Calu3 (cell line): ENCODE measurements around the gene CCDC136. TPM values are rescaled to one million over a fixed set of nuclear protein-coding genes. Genes with fewer than 3 reads are reported as not detected.

Experiments
- BruUV-seq: library from RNA; stranded (reverse); fragments of 400-500 nt; replicated peaks from 2 replicates; lab custom pipeline; 2021; lab: Mats Ljungman, UMichigan
- CTCF ChIA-PET: fragments of 300-600 bp; sonication (Branson Sonifier 250); formaldehyde crosslinking; loops from one replicate; lab custom pipeline; 2022; ENCODE audit warnings: antibody characterized with exemption; lab: Charles Lee
- DNase-seq: peaks from one replicate; pipeline ENCODE4 v3.0.0; 2022
- H3K27ac Mint-ChIP-seq: one replicate; pipeline ENCODE4 v1.8.0; 2022; ENCODE audit warnings: mixed read lengths; ENCODE audit not compliant: unreplicated experiment
- H3K27me3 Mint-ChIP-seq: one replicate; pipeline ENCODE4 v1.8.0; 2022; ENCODE audit warnings: mixed read lengths; ENCODE audit not compliant: unreplicated experiment
- H3K36me3 Mint-ChIP-seq: one replicate; pipeline ENCODE4 v1.8.0; 2022; ENCODE audit warnings: mild to moderate bottlenecking, moderate library complexity, mixed read lengths; ENCODE audit not compliant: insufficient read depth, unreplicated experiment
- H3K4me1 Mint-ChIP-seq: one replicate; pipeline ENCODE4 v1.8.0; 2022; ENCODE audit warnings: mild to moderate bottlenecking, low read depth, mixed read lengths; ENCODE audit not compliant: unreplicated experiment
- H3K4me3 Mint-ChIP-seq: one replicate; pipeline ENCODE4 v1.8.0; 2022; ENCODE audit warnings: mild to moderate bottlenecking, low read depth, moderate library complexity, mixed read lengths; ENCODE audit not compliant: unreplicated experiment
- H3K9me3 Mint-ChIP-seq: one replicate; pipeline ENCODE4 v1.8.0; 2022; ENCODE audit warnings: low read depth, mixed read lengths; ENCODE audit not compliant: unreplicated experiment
- intact Hi-C: fragments of 100-400 bp; cut with micrococcal nuclease; formaldehyde crosslinking; loops from one replicate; pipeline ENCODE4 v1.10.0; 2022; ENCODE audit not compliant: unreplicated experiment
- total RNA-seq: library from RNA; stranded (reverse); gene quantifications from 2 replicates; pipeline ENCODE4 v1.2.3, GENCODE V29; 2022
- TF ChIP-seq, protein P1 (sequence below): fragments of 200-600 bp; IDR thresholded peaks from one replicate; pipeline ENCODE4 v1.8.0; 2022; ENCODE audit warnings: antibody characterized with exemption; ENCODE audit not compliant: unreplicated experiment

Gene CCDC136
- total RNA-seq, 1 experiment from 2014 or later: 5.9 TPM

DNA sequence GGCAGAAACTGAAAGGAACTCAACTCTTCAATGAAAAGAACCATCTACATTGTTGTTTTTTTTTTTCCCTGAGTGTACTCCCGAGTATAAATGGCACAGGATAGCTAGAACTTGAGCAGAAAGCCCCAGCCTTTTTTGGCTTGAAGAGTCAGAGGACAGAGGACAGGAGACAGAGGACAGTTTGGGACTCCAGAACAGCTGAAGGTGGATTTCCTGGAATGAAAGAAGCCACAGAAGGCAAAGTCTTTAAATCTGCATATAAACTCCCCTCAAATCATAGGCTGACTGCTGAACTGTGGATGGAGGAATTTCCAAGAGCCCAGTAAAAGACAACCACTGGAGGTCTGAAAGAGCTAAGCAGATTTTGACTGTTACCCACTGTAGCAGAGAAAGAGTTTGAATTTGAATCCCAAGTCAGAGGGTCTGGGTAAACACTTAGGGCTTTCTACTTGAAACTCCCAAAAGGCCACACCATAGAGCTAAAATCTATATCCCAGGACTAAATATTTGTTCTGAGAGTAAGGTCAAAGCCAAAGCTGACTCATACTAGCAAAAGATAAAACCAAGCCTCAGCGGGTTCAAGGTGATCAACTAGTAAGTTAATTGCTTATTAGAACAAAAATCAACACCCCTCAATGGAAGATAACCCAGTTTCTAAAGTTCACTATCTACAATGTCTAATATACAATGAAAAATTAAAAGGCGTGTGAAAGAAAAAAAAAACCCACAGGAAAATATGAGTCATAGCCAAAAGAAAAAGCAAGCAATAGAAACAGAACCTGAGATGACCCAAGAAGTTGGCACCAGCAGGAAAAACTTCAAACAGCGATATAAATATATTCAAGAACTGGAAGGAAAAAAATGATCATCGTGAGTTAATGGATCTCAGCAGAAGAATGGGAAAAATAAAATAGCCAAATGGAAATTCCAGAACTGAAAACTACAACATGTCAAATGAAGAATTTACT, 14.3 kb upstream of the CCDC136 start:
- CTCF ChIA-PET: no interaction called here
- Mint-ChIP-seq H3K36me3 (peaks cover 47% of the 10 kb centered on the region), H3K4me3 (no peak overlapping the region), H3K4me1 (no peaks in the 10 kb centered on the region), H3K27me3 (peaks cover 19% of the 10 kb centered on the region), H3K9me3 (peaks cover 10% of the 10 kb centered on the region), H3K27ac (no peak overlapping the region)
- TF ChIP-seq, protein P1, sequence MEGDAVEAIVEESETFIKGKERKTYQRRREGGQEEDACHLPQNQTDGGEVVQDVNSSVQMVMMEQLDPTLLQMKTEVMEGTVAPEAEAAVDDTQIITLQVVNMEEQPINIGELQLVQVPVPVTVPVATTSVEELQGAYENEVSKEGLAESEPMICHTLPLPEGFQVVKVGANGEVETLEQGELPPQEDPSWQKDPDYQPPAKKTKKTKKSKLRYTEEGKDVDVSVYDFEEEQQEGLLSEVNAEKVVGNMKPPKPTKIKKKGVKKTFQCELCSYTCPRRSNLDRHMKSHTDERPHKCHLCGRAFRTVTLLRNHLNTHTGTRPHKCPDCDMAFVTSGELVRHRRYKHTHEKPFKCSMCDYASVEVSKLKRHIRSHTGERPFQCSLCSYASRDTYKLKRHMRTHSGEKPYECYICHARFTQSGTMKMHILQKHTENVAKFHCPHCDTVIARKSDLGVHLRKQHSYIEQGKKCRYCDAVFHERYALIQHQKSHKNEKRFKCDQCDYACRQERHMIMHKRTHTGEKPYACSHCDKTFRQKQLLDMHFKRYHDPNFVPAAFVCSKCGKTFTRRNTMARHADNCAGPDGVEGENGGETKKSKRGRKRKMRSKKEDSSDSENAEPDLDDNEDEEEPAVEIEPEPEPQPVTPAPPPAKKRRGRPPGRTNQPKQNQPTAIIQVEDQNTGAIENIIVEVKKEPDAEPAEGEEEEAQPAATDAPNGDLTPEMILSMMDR: no peak
- TSS peak; percentile 25 for BruUV-seq
- no peak for DNase-seq
- intact Hi-C loops: no loop called here

DNA sequence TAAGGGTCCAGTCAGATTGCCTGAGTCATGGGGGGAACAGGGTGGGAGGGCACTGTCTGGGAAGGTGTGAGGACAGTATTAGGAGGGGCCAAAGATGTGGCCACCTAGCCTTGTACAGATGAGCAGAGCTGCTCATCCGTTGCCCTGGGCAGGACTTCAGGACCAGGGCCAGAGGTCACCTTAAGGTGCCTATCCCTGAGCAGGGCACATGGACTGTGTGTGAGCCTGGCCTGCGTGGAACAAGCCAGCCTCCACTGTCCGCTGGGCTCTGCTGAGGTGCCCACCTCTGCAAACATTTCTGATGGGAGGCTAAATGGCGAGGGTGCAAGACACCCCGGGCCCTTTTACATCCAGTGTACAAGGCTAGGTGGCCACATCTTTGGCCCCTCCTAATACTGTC, 12.8 kb upstream of the CCDC136 start:
- peaks cover 10% of the 10 kb centered on the region for H3K9me3 Mint-ChIP-seq
- no peak overlapping the region for H3K4me3 Mint-ChIP-seq
- DNase-seq: no peak
- TF ChIP-seq, protein P1: no peak
- intact Hi-C loops: no loop called here
- peaks cover 33% of the 10 kb centered on the region for H3K36me3 Mint-ChIP-seq
- no TSS peak for BruUV-seq
- H3K27ac Mint-ChIP-seq: no peak overlapping the region
- no peaks in the 10 kb centered on the region for H3K4me1 Mint-ChIP-seq
- peaks cover 34% of the 10 kb centered on the region for H3K27me3 Mint-ChIP-seq
- CTCF ChIA-PET: no interaction called here

DNA sequence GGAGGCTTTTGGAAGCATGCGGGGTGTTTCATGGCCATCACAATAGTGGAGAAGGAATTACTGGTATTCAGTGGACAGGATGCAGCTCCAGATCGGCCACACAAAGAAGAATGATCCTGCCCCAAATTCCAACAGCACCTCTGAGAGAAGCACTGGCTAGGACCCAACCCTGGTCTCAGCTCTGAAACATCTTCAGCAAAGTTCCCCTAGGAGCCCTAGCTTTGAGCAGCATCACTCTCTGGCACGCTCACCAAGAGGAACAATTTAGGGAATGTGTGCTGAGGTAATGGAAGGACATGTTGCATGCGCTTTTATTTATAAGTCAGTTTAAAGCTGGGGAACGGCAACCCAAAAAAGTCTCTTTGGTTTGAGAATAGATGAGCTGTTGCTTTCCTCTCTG, 10.6 kb upstream of the CCDC136 start:
- TF ChIP-seq, protein P1: no peak
- CTCF ChIA-PET: interaction anchor here (0.7 kb wide), 1 partner anchor 959 kb away, joined by 4 read pairs; no protein-coding TSS in a partner anchor
- H3K4me3 Mint-ChIP-seq: no peak overlapping the region
- no peak overlapping the region for H3K27ac Mint-ChIP-seq
- peaks cover 7% of the 10 kb centered on the region for H3K9me3 Mint-ChIP-seq
- DNase-seq: no peak
- H3K4me1 Mint-ChIP-seq: no peaks in the 10 kb centered on the region
- intact Hi-C loops: loop anchor here (10.0 kb wide), 1 partner anchor 84 kb away; the partner anchor contains the start of gene ATP6V1F
- H3K27me3 Mint-ChIP-seq: peaks cover 51% of the 10 kb centered on the region
- no TSS peak for BruUV-seq
- H3K36me3 Mint-ChIP-seq: peaks cover 13% of the 10 kb centered on the region

DNA sequence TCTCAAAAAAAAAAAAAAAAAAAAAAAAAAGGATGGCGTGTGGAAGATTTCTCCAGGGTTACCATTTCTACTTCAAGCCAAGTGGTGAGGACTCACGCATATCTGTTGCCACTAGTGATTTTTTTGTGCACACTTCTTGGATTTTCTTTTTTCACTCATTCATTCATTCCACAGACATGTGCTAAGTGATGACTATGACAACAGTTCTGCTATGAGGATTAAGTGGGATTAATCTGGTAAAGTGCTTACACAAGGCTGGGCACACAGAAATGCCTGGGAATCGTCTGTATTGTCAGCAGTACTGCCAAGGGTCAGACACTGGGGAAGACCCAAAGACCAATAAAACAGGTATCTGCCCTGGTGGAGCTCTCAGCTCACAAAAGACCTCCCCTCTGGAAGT, 9.9 kb upstream of the CCDC136 start:
- Mint-ChIP-seq H3K4me3 (no peak overlapping the region), H3K4me1 (no peaks in the 10 kb centered on the region)
- intact Hi-C loops: loop anchor here (10.0 kb wide), 1 partner anchor 83 kb away; the partner anchor contains the start of gene ATP6V1F

More for the DNA sequence above, 9.9 kb upstream of the CCDC136 start:
- CTCF ChIA-PET: interaction anchor here (0.7 kb wide), 1 partner anchor 960 kb away, joined by 4 read pairs; no protein-coding TSS in a partner anchor
- Mint-ChIP-seq H3K27ac (no peak overlapping the region), H3K9me3 (peaks cover 7% of the 10 kb centered on the region), H3K36me3 (peaks cover 6% of the 10 kb centered on the region), H3K27me3 (peaks cover 58% of the 10 kb centered on the region)
- DNase-seq: no peak
- BruUV-seq: no TSS peak
- TF ChIP-seq, protein P1: no peak
